GM18519 (cell line): ENCODE results near the gene EDEM2.
"Not testable (repeated sequence)": the region's sequence is repeated elsewhere in the genome, so short reads cannot be mapped to it uniquely, and the experiment has no call there.

Experiments used
- ATAC-seq: cut with Tn5 transposase; IDR thresholded peaks from one replicate; pipeline ENCODE4 v1.9.1; 2021; ENCODE audit warnings: mild to moderate bottlenecking, moderate library complexity; ENCODE audit not compliant: unreplicated experiment, low FRiP score

EDEM2 gene

DNA sequence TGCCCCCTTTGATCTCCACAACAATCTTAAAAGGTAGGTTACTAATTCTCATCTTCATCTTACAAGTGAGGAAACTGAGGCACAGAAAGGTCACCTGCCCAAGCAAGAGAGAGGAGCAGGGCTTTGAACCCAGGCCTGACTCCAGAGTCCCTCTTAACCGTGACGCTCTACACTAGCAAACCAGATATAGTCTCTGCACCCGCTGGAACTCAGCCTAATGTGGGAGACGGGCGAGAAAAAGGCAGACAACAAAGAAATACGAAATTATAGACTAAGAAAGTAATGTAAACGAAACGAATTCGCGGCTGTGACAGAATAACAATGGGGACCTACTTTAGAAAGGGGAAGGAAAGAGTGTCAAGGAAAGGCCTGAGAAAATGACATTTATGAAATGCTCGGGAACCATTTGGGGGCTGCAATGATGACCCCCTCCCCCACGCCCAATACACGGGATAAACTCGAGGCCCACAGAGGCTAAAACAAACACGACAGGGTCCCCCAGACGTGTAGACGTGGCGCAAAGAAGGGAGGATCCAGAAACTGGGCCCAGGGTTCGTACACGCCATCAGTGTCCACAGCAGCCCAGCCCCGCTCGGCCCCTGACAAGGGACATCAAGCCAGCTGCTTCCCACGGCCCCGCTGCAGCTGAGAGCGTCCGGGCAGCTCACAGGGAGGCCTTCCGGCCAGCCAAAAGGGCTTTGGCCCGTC is 55.2 kb downstream of the EDEM2 start:
- no peak for ATAC-seq

DNA sequence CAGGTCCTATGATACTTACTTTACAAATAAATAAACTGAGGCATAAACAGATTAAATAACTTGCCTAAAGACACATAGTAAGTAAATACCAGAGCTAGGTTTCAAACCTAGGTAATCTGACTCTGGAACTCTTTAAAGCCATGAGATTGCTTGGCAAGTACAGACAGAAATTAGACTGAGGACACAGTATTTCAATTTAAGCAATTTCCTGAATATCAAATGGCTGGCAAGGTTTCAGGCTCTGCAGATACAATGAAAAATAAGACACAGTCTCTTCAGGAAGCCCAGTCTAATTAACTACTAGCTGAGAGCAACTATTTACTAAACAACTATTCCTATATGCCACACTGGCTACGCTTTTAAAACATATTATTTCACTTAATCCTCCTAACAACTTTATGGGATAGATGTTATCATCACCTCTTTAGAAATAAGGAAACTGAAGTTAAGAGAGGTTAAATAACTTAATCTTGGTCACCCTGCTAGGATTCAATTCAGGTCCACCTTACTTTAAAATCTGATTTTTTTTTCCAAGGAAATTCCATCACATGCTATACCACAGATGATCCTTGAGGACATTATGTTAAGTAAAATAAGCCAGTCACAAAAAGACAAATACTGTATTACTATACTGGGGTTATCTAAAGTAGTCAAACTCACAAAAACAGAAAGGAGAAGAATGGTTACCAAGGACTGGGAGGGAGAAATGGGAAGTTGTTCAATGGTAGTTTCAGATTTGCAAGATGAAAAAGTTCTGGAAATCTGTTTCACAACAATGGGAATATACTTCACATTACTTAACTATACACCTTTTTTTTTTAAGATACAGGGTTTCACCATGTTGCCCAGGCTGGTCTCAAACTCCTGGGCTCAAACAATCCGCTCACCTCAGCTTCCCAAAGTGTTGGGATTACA is 58.6 kb downstream of the EDEM2 start:
- no peak for ATAC-seq

DNA sequence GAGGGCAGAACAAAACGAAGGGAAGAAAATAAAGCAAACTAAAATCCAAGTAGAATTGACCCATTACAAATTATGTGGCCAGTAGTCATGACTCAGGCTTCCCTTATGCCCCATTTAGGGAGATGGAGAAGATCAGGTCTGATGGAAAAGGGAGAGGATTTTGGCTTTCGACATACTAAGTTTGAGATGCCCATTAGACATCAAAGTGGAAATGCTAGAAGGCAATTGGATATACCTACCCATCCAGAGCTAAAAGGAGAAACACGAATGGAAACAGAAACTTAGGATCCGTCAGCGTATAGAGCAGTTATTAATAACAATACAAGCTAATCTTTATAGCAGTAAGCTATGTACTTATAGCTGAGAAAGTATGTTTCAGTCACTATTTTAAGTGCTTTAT is 59.3 kb downstream of the EDEM2 start:
- no peak for ATAC-seq

DNA sequence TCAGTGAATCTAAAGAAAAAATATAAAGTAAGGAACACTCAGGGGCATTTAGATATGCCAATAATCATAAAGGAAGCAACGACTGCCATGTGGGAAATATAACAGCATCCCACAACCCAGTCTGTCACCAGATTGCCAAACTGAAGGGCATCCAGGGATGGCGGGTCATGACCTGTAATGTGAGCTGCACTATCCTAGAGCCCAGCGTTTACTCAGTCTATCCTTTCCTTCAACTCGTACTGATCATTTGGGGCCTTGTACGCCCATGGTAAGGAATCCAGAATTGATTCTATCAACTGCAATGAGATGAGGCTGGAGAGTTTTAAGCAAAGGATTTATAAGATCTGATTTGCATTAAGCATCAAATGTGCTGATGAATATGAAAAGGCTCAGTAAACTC is 59.8 kb downstream of the EDEM2 start:
- ATAC-seq: no peak

DNA sequence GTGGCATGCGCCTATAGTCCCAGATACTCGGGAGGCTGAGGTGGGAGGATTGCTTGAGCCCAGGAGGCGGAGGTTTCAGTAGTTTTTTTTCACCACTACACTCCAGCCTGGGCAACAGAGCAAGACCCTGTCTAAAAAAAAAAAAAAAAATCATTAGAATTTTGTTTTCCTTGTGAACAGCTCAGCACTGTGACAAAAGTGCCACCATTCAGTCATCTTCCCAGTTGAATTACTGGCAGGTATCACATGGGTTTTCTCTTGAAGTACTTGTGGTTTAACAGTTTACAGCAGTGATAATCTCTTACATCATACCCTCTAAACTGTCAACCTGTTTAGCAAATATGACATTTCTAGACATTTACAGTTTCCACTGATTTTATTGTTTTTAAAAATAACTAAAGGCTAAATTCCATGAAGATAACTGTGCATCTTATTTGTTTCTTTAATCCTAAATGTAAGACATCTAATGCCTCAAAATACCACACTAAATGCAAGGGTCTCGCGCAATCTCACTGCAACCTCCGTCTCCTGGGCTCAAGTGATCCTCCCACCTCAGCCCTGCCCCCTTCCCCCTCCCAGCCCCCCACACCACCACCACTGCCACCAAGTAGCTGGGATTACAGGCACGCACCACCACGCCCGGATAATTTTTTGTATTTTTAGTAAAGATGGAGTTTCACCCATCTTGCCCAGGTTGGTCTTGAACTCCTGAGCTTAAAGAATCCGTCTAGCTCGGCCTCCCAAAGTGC is 61.5 kb downstream of the EDEM2 start:
- no peak for ATAC-seq

DNA sequence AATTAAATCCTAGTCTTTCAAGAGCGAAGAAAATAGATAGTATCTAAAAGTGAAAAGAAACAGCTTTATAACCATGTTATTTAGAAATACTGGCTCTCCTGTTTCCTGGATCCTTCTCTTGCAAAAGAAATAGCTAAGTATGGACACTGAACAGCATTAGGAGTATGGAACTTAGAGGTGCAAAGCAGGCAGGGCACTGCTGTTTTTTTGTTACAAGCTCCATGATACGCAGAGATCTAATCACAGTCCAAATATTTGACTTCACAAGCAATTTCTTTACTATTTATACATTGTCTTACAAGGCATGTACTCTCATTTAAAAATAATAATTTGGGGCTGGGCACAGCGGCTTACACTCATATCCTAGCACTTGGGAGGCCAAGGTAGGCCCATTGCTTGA is 62.1 kb downstream of the EDEM2 start:
- ATAC-seq: no peak

DNA sequence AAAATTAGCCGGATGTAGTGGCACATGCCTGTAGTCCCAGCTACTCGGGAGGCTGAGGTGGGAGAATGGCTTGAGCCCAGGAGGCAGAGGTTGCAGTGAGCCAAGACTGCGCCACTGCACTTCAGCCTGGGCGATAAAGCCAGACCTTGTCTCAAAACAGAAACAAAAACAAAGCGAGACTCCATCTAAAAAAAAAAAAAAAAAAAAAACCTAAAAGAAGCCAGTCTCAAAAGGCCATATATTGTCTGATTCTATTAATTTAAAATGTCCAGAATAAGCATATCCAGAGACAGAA is 66.8 kb downstream of the EDEM2 start:
- ATAC-seq: not testable (repeated sequence)

DNA sequence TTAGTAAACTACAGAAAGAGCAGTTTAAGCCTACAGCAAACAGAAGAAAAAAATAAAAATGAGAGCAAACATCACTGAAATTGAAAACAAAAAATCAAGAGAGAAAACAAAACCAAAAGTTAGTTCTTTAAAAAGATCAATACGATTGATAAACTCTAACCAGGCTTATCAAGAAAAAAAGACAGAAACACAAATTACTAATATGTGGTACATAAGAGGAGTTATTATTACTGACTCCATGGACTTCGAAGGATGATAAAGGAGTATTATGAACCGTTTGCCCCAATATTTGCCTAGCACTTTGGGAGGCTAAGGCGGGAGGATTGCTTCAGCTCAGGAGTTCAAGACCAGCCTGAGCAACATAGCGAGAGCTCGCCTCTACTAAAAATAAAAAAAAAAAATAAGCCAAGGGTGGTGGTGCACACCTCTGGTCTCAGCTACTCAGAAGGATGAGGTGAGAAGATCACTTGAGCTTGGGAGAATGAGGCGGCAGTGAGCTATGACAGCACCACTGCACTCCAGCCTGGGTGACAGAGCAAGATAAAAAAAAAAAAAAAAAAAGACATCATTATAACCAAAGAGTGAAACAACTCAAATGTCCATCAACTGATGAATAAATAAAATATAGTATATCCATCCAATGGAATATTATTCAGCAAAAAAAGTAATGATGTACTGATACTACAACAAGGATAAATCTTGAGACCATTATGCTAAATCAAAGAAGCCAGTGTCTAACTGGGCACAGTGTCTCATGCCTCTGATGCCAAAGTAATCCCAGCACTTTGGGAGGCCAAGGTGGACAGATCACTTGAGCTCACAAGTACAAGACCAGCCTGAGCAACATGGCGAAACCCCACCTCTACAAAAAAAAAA is 67.4 kb downstream of the EDEM2 start:
- ATAC-seq: no peak

DNA sequence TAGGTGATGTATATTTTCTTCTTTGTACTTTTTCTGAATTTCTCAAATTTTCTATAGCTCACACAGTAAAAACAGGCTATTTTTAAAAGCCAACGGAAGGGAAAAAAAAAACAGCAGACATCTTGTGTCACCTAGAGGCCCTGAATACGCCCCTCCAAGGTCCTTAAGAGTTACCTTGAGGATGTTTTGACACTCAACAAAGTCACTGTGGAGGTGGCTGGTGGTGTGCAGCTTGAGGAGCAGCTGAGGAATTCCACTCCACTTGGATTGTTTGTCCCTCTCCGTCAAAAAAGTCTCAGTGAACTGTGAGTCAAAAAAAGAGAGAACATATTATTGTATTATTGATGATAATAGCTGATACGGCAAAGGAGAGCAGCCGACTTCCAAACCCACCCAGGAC is 69.3 kb downstream of the EDEM2 start:
- ATAC-seq: no peak

DNA sequence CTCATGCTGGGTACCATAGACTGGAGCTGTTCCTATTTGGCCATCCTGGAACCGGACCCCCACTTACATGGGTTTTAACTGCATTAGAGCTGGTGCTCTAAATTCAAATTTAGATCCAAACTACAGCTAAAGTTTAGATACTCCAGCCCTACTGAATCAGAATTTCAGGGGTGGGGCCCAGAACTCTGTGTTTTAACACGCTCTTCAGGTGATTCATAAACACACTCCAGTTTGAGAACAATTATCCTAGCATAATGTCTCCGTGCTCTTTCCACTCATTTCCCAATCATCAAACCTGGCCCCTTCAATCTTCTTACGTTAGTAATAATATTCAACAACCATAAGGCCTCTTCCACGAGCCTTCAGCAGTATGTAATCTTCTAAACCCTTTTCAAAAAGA is 69.8 kb downstream of the EDEM2 start:
- no peak for ATAC-seq

DNA sequence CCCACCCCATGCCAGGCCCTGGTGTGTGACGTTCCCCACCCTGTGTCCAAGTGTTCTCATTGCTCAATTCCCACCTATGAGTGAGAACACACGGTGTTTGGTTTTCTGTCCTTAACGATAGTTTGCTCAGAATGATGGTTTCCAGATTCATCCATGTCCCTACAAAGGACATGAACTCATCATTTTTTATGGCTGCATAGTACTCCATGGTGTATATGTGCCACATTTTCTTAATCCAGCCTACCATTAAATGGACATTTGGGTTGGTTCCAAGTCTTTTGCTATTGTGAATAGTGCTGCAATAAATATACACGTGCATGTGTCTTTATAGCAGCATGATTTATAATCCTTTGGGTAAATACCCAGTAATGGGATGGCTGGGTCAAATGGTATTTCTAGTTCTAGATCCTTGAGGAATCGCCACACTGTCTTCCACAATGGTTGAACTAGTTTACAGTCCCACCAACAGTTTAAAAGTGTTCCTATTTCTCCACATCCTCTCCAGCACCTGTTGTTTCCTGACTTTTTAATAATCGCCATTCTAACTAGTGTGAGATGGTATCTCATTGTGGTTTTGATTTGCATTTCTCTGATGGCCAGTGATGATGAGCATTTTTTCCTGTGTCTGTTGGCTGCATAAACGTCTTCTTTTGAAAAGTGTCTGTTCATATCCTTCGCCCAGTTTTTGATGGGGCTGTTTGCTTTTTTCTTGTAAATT is 75.5 kb downstream of the EDEM2 start:
- not testable (repeated sequence) for ATAC-seq

DNA sequence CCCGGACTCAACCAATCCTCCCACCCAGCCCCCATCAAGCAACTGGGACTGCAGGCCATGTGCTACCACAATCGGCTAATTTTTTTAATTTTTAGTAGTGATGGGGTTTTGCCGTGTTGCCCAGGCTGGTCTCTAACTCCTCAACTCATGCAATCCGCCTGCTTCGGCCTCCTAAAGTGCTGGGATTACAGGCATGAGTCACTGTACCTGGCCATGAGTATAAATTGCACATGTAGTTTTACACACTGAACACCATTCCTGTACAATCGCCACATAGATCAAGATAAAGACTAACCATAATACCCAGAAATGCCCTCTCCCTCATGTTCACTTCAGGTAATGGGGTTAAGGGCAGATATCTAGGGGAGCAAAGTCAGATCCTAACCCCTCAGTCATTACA is 80.9 kb downstream of the EDEM2 start:
- no peak for ATAC-seq
